AG04450 (cell line): ENCODE data around the gene CSKMT. TPM values are rescaled to one million over a fixed set of nuclear protein-coding genes. Genes with fewer than 3 reads are reported as not detected.
"Not testable (repeated sequence)": the region's sequence is repeated elsewhere in the genome, so short reads cannot be mapped to it uniquely, and the experiment has no call there.

ENCODE experiments used
- CTCF ChIA-PET: fragments of 300-600, 350-600 bp; formaldehyde crosslinking; extraction: SDS; loops from one replicate; lab custom pipeline; 2022; ENCODE audit warnings: antibody characterized with exemption, inconsistent platforms; lab: Charles Lee
- POLR2A ChIA-PET: fragments of 350-600 bp; formaldehyde crosslinking; extraction: SDS; loops from one replicate; lab custom pipeline; 2021; ENCODE audit warnings: antibody characterized with exemption, inconsistent platforms; lab: Yijun Ruan, JAX
- DNase-seq: peaks from one replicate; pipeline ENCODE4 v3.0.0-alpha.2; 2011; ENCODE audit warnings: low read depth, low spot score
- H3K27ac ChIP-seq: one replicate; pipeline ENCODE4 v1.5.1; 2012; ENCODE audit warnings: low read depth, low read length, control low read depth
- H3K27me3 ChIP-seq: one replicate; pipeline ENCODE4 v1.6.0; 2012; ENCODE audit warnings: low read length; ENCODE audit not compliant: control insufficient read depth, insufficient read depth
- H3K4me3 ChIP-seq: 2 replicates; pipeline ENCODE4 v1.5.1; 2011; ENCODE audit warnings: mild to moderate bottlenecking, low read depth, low read length, control low read depth
- H3K9me3 ChIP-seq: 2 replicates; pipeline ENCODE4 v1.5.1; 2012; ENCODE audit warnings: low read length; ENCODE audit not compliant: control insufficient read depth, insufficient read depth
- CTCF ChIP-seq: IDR thresholded peaks from 2 replicates; pipeline ENCODE4 v1.5.1; 2011; ENCODE audit warnings: low read depth, low read length, control low read depth, inconsistent platforms
- polyA plus RNA-seq: library from polyadenylated mRNA; depleted of rRNA; stranded (reverse); fragments of >200 nt; gene quantifications from 2 replicates; pipeline ENCODE4 v1.2.3, GENCODE V29; 2011

Gene CSKMT
- polyA plus RNA-seq, 1 experiment: 4.6 TPM

GRCh38 chr11:62687508-62688396 is 22.6 kb downstream of the CSKMT start:
- ChIA-PET POLR2A (interaction anchor here (3.4 kb wide), 1 partner anchor 22 kb away, joined by 35 read pairs; the partner anchor contains the start of genes C11orf98 and CSKMT), CTCF (no interaction called here)
- Histone ChIP-seq H3K27me3 (no peaks in the 10 kb centered on the region), H3K9me3 (no peaks in the 10 kb centered on the region), H3K27ac (no peak overlapping the region), H3K4me3 (peak overlapping the region; percentile 1; the same call in 1 of the 2 replicates)
- TF ChIP-seq CTCF: no peak
- no peak for DNase-seq

DNA sequence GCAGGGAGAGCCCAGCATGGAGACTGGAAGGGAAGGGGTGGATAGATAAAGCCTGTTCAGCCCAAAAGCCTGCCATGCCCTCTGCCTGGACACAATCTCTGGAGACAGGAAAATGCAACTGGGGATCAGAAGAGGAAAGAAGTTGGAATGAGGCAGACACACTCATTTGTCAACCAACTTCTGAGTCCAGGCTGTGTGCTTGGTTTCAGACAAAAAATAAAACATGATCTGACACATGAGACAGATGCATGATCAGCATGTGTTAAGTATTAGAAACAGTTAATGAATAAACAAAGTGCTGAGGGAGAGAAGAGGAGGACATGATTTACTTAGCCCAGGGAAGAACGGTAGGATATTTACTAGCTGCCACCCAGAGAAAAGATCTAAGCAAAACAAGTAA is 23.4 kb downstream of the CSKMT start:
- CTCF ChIA-PET: interaction anchor here (2.7 kb wide), 1 partner anchor 8 kb away, joined by 31 read pairs; no protein-coding TSS in a partner anchor
- H3K4me3 ChIP-seq: peak overlapping the region; percentile 10; the same call in 1 of the 2 replicates
- TF ChIP-seq CTCF: no peak
- H3K27ac ChIP-seq: peak overlapping the region; percentile 92
- H3K9me3 ChIP-seq: no peaks in the 10 kb centered on the region
- H3K27me3 ChIP-seq: no peaks in the 10 kb centered on the region
- no peak for DNase-seq
- POLR2A ChIA-PET: interaction anchor here (1.3 to 3.4 kb wide), 9 partner anchors 7 to 153 kb away, joined by 5 to 35 read pairs (median 13); partner anchors contain the start of genes C11orf98, CSKMT, INTS5 and LBHD1

DNA sequence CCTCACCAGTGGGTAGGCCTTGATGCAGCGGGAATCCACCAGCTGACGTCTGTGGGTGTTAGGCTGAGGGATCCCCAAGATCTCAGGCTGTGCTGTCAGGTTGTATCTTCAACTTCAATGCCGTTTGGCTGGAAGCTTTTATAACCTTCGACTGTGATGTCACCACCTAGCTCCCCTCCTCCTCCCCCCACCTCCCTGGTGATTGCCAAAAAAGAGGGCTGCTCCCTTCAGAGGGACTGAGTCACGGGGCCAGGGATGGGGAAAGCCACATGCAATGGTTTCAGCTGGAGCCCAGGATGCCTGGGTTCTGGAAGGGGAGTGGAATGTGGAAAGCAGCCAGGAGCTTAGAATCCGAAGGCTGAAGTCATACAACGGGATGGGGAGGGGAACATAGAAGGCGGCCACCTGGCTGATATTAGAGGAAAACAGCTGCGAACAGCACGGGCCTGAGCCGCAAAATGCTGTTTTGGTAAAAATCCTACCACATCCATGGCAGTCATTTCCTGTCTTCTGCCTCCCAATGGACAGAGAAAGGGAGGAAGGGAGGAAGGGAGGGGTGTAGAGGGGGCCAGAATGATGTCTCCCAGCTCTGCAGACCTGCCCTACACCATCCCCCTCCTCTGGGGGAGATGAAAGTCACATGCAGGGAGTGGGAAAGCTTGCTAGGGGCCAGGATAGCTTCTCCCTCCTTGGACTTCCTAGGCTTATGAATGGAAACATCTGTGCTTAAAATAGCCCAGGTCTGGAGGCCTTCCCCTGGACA is 24.5 kb downstream of the CSKMT start, which contains the start of gene LRRN4CL:
Gene LRRN4CL (minus strand): TSS at position 110 of the 763 bp plus-strand sequence. CDS start 1,022 bp downstream, outside the sequence.
- CTCF ChIA-PET: interaction anchor here (0.5 to 2.7 kb wide), 6 partner anchors 9 to 313 kb away, joined by 3 to 31 read pairs (median 4); partner anchors contain the start of gene LBHD1
- no peak for TF ChIP-seq CTCF
- Histone ChIP-seq H3K27me3 (no peaks in the 10 kb centered on the region), H3K9me3 (no peaks in the 10 kb centered on the region), H3K27ac (peak within 1 kb of the TSS; percentile 92), H3K4me3 (peak within 1 kb of the TSS; percentile 48)
- POLR2A ChIA-PET: interaction anchor here (0.5 to 3.4 kb wide), 21 partner anchors 9 to 862 kb away, joined by 3 to 35 read pairs (median 7); partner anchors contain the start of genes B3GAT3, C11orf98, CSKMT and EEF1G
- peak; percentile 85 for DNase-seq

DNA sequence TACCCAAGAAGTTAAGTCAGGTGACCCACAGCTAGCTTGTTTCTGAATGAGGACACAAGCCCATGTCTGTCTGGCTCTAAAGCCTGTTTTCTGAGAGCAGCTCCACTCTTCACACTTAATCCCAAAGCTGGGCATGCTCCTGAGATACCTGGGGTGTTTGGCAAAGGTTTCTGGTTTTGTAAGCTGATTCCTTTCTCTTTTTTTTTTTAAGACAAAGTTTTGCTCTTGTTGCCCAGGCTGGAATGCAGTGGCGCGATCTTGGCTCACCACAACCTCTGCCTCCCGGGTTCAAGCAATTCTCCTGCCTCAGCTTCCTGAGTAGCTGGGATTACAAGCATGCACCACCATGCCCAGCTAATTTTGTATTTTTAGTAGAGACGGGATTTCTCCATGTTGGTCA is 28.5 kb downstream of the CSKMT start:
- not testable (repeated sequence) for H3K9me3 ChIP-seq, DNase-seq, H3K27me3 ChIP-seq, H3K27ac ChIP-seq, H3K4me3 ChIP-seq
- POLR2A ChIA-PET: interaction anchor here (2.7 kb wide), 1 partner anchor 28 kb away, joined by 21 read pairs; the partner anchor contains the start of genes C11orf98 and CSKMT
- CTCF ChIA-PET: interaction anchor here (0.6 to 4.3 kb wide), 14 partner anchors 8 to 312 kb away, joined by 3 to 36 read pairs (median 5); partner anchors contain the start of genes C11orf98 and CSKMT
